ENCODE results near the gene RWDD2A. TPM values are rescaled to one million over a fixed set of nuclear protein-coding genes. Genes with fewer than 3 reads are reported as not detected.

Gene RWDD2A
- total and polyA plus RNA-seq, 9 of the 15 experiments (the other 6 are each of a cell fraction or from before 2014, with no cell fraction given) = 1.6 to 4.7 (median 2.1) TPM

GRCh38 chr6:83221276-83221675 lies 28.1 kb downstream of the RWDD2A start (continued):
- TF ChIP-seq PRDM10 (IDR thresholded peaks at IDR 0.05; ENCODE audit: partially characterized antibody) (no peak), E2F5 (CRISPR knock-in tag; IDR thresholded peaks at IDR 0.05) (no peak), ZFP1 (CRISPR knock-in tag; IDR thresholded peaks at IDR 0.05) (no peak), TCF3 (CRISPR knock-in tag; IDR thresholded peaks at IDR 0.05) (no peak), CREM (IDR thresholded peaks at IDR 0.05; ENCODE audit: low read depth) (no peak), ZNF655 (CRISPR knock-in tag; IDR thresholded peaks at IDR 0.05) (no peak), XRCC5 (IDR thresholded peaks at IDR 0.05; ENCODE audit: low read depth, low read length) (no peak), ZNF699 (CRISPR knock-in tag; IDR thresholded peaks at IDR 0.05; ENCODE audit: insufficient replicate concordance) (no peak), NFE2 (IDR thresholded peaks at IDR 0.05; ENCODE audit: low read depth) (no peak)
- TF ChIP-seq, protein P1, sequence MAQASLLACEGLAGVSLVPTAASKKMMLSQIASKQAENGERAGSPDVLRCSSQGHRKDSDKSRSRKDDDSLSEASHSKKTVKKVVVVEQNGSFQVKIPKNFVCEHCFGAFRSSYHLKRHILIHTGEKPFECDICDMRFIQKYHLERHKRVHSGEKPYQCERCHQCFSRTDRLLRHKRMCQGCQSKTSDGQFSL (CRISPR knock-in tag; IDR thresholded peaks at IDR 0.05) = no peak
- TF ChIP-seq, protein P1 (tag; IDR thresholded peaks at IDR 0.05) = no peak
- TF ChIP-seq, protein P2, sequence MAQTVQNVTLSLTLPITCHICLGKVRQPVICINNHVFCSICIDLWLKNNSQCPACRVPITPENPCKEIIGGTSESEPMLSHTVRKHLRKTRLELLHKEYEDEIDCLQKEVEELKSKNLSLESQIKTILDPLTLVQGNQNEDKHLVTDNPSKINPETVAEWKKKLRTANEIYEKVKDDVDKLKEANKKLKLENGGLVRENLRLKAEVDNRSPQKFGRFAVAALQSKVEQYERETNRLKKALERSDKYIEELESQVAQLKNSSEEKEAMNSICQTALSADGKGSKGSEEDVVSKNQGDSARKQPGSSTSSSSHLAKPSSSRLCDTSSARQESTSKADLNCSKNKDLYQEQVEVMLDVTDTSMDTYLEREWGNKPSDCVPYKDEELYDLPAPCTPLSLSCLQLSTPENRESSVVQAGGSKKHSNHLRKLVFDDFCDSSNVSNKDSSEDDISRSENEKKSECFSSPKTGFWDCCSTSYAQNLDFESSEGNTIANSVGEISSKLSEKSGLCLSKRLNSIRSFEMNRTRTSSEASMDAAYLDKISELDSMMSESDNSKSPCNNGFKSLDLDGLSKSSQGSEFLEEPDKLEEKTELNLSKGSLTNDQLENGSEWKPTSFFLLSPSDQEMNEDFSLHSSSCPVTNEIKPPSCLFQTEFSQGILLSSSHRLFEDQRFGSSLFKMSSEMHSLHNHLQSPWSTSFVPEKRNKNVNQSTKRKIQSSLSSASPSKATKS (CRISPR knock-in tag; IDR thresholded peaks at IDR 0.05) = no peak

Data from K562 (cell line).